Measurements from ENCODE around the gene RPTOR.

Gene RPTOR

GRCh38 chr17:80772906-80773242 is 228.2 kb downstream of the RPTOR start:
- no peak for DNase-seq (ENCODE audit: low read depth)
- no peak overlapping the region for H3K4me3 ChIP-seq (ENCODE audit: low read depth, low read length)
- TF ChIP-seq CTCF (IDR thresholded peaks at IDR 0.05; ENCODE audit: control insufficient read depth, extremely low read depth, insufficient read depth) = no peak

- H3K4me3 ChIP-seq (ENCODE audit: low read depth, low read length) = no peak overlapping the region
- no peak for DNase-seq (ENCODE audit: low read depth)
- no peak for TF ChIP-seq CTCF (IDR thresholded peaks at IDR 0.05; ENCODE audit: control insufficient read depth, extremely low read depth, insufficient read depth)
Measured at GRCh38 chr17:80773243-80773991, 228.8 kb downstream of the RPTOR start.

- TF ChIP-seq CTCF (IDR thresholded peaks at IDR 0.05; ENCODE audit: control insufficient read depth, extremely low read depth, insufficient read depth) = no peak
- no peak for DNase-seq (ENCODE audit: low read depth)
- H3K4me3 ChIP-seq (ENCODE audit: low read depth, low read length) = no peak overlapping the region
Measured at GRCh38 chr17:80774146-80774545, 229.5 kb downstream of the RPTOR start.

GRCh38 chr17:80774643-80775281 is 230.1 kb downstream of the RPTOR start:
- no peak overlapping the region for H3K4me3 ChIP-seq (ENCODE audit: low read depth, low read length)
- no peak for TF ChIP-seq CTCF (IDR thresholded peaks at IDR 0.05; ENCODE audit: control insufficient read depth, extremely low read depth, insufficient read depth)
- DNase-seq (ENCODE audit: low read depth) = no peak

GRCh38 chr17:80775863-80776262 is 231.2 kb downstream of the RPTOR start:
- no peak overlapping the region for H3K4me3 ChIP-seq (ENCODE audit: low read depth, low read length)
- no peak for DNase-seq (ENCODE audit: low read depth)
- no peak for TF ChIP-seq CTCF (IDR thresholded peaks at IDR 0.05; ENCODE audit: control insufficient read depth, extremely low read depth, insufficient read depth)

GRCh38 chr17:80777274-80777673 is 232.6 kb downstream of the RPTOR start:
- TF ChIP-seq CTCF (IDR thresholded peaks at IDR 0.05; ENCODE audit: control insufficient read depth, extremely low read depth, insufficient read depth) = no peak
- DNase-seq (ENCODE audit: low read depth) = no peak
- no peak overlapping the region for H3K4me3 ChIP-seq (ENCODE audit: low read depth, low read length)

- DNase-seq (ENCODE audit: low read depth) = no peak
- no peak for TF ChIP-seq CTCF (IDR thresholded peaks at IDR 0.05; ENCODE audit: control insufficient read depth, extremely low read depth, insufficient read depth)
- H3K4me3 ChIP-seq (ENCODE audit: low read depth, low read length) = no peak overlapping the region
Measured at GRCh38 chr17:80778716-80779115, 234.1 kb downstream of the RPTOR start.

Data from LNCaP clone FGC (cell line).